HS-27A (cell line): Measurements from ENCODE around the gene DENND6B.
"Not testable (repeated sequence)": the region's sequence is repeated elsewhere in the genome, so short reads cannot be mapped to it uniquely, and the experiment has no call there.

Experiments used
- DNase-seq: peaks from one replicate; pipeline ENCODE4 v3.0.0-alpha.2; 2012; ENCODE audit warnings: low read depth, missing footprints

DENND6B gene

GRCh38 chr22:50338860-50339462 lies 12.1 kb upstream of the DENND6B start:
- DNase-seq: no peak

DNA sequence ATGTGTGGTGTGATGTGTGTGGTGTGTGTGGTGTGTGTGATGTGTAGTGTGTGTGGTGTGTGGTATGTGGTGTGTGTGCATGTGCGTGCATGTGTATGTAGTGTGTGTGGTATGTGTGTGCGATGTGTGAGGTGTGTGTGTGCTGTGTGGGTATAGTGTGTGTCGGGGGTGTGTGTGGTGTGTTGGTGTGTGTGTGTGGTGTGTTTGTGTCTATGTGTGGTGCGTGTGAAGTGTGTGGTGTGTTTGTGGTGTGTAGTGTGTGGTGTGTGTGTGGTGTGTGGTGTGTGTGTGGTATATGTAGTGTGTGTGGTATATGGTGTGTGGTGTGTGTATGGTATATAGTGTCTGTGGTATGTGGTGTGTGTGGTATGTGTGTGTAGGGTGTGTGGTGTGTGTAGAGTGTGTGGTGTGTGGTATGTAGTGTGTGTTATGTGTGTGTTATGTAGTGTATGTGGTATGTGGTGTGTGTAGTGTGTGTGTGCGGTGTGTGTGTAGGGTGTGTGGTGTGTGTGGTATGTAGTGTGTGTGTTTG lies 11.3 kb upstream of the DENND6B start:
- DNase-seq: no peak

GRCh38 chr22:50337262-50338041 lies 10.6 kb upstream of the DENND6B start:
- DNase-seq: no peak

GRCh38 chr22:50334433-50334832 lies 7.6 kb upstream of the DENND6B start:
- DNase-seq: not testable (repeated sequence)

DNA sequence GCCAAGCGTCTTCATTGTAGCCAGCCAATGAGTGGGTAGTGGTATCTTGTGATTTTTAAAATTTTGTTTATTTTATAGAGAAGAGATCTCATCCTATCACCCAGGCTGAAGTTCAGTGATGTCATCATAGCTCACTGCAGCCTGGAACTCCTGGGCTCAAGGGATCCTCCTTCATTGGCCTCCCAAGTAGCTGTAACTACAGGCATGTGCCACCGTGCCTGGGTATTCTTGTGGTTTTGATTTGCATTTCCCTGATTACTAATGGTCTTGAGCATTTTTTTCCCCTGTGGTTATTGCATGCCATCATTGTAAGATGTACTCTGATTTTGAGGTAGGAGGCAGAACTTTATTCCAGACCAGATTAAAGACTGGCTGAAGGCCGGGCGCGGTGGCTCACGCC lies 2.4 kb upstream of the DENND6B start:
- DNase-seq: no peak

- no peak for DNase-seq
These were observed 853 bp upstream of the DENND6B start for GRCh38 chr22:50327711-50328019.

GRCh38 chr22:50326225-50326955 lies 422 bp downstream of the DENND6B start:
- DNase-seq: no peak

GRCh38 chr22:50325444-50326224 lies 1.2 kb downstream of the DENND6B start:
- no peak for DNase-seq

GRCh38 chr22:50323900-50324299 lies 2.9 kb downstream of the DENND6B start:
- DNase-seq: no peak

- DNase-seq: not testable (repeated sequence)
These were observed 4.3 kb downstream of the DENND6B start for GRCh38 chr22:50322382-50323104.

GRCh38 chr22:50320671-50321325 lies 6.0 kb downstream of the DENND6B start:
- DNase-seq: no peak

- DNase-seq: no peak
These were observed 6.7 kb downstream of the DENND6B start for GRCh38 chr22:50320116-50320515.

- DNase-seq: no peak
These were observed 7.3 kb downstream of the DENND6B start for GRCh38 chr22:50319503-50319951.

DNA sequence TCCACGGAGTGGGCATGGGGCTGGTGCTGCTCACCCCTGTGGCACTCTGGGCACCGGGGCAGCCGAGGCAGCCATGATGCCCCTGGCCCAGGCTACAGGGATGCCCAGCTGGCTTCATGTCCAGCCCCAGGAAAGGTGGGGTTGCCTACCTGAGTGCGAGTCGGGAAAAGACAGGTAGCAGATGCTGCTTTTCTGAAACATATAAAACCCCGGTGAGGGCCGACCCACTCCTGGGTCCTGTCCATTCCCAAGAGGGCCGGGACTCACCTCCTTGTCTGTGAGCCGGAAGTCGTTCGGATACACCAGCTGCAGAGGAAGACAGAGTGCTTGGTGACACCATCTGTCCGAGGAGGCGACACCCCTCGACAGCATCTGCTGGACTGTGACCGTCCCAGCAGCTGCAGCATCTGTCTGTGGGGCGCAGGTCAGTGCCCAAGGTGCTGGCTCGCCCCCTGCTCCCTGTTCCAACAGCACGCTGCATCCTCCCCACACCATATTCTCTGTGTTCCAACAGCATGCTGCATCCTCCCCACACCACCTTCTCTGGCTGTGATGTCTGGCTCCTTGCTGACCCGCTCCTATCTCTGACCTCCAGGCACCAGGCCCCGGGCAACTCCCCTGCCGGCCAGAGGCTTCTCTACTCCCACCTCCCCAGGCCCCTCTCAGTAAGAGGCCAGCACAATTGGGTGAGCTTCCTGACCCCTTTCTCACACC lies 8.0 kb downstream of the DENND6B start:
- no peak for DNase-seq

GRCh38 chr22:50318356-50318697 lies 8.5 kb downstream of the DENND6B start:
- no peak for DNase-seq

DNA sequence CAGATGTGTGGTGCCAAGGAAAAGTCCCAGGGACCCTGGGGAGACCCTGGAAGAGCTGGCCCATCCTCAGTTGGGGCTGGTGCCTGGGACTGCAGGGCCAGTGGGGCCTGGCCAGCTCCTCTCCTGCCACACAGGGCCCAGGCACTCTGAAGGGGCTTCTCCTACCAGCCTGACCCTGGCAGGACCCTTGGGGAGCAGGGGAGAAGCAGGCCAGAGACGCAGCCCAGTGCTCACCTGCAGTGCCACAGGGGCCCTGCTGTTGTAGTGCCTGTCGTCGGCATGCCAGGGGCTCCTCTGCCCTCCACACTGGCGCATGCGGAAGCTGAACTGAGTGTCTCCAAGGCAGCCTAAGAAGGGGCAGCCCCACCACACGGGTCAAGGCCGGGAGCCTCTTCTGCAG lies 9.1 kb downstream of the DENND6B start:
- DNase-seq: no peak

GRCh38 chr22:50317178-50317577 lies 9.6 kb downstream of the DENND6B start:
- no peak for DNase-seq

GRCh38 chr22:50316114-50317065 lies 10.4 kb downstream of the DENND6B start:
- no peak for DNase-seq
